Measurements from ENCODE around the gene ATP2C2. TPM values are rescaled to one million over a fixed set of nuclear protein-coding genes. Genes with fewer than 3 reads are reported as not detected.

ATP2C2 gene
- total and polyA plus RNA-seq, 2 donors (not counting 1 experiment from before 2014, with no cell fraction given), result not detected

GRCh38 chr16:84396537-84397008 lies 28.2 kb downstream of the ATP2C2 start:
- Histone ChIP-seq H3K79me2 (ENCODE audit: control insufficient read depth, insufficient read depth, low read length) (no peaks in the 10 kb centered on the region), H4K20me1 (ENCODE audit: control insufficient read depth, insufficient read depth, low read length, poor library complexity, severe bottlenecking) (no peaks in the 10 kb centered on the region), H3K27ac (ENCODE audit: low read length in 2 of 2) (no peak overlapping the region), H2AFZ (ENCODE audit: insufficient read depth, low read depth, low read length, poor library complexity, severe bottlenecking) (no peak overlapping the region), H3K4me2 (replicated peaks; ENCODE audit: low read depth, low read length, poor library complexity, severe bottlenecking) (no peak overlapping the region), H3K27me3 (replicated peaks in 1 of 4; ENCODE audit: control extremely low read depth in 1 of 4, control insufficient read depth in 3 of 4, insufficient read depth in 4 of 4, low read length in 3 of 4) (peaks cover 0 to 6% (median 1%) of the 10 kb centered on the region in 4 experiments), H3K9ac (ENCODE audit: low read length) (no peak overlapping the region), H3K4me3 (ENCODE audit: control extremely low read depth in 1 of 5, extremely low read depth in 1 of 5, insufficient read depth in 1 of 5, low read depth in 2 of 5, low read length in 4 of 5) (no peak overlapping the region), H3K4me1 (ENCODE audit: control insufficient read depth in 2 of 2, insufficient read depth in 2 of 2, low read length in 2 of 2) (no peaks in the 10 kb centered on the region), H3K36me3 (replicated peaks in 1 of 2; ENCODE audit: control extremely low read depth in 1 of 2, control insufficient read depth in 1 of 2, extremely low read depth in 1 of 2, insufficient read depth in 2 of 2, low read length in 1 of 2) (no peaks in the 10 kb centered on the region), H3K9me3 (ENCODE audit: control extremely low read depth in 1 of 3, control insufficient read depth in 2 of 3, insufficient read depth in 1 of 3, low read length in 2 of 3) (peaks cover 0 to 8% (median 0%) of the 10 kb centered on the region in 3 donors)
- Mint-ChIP-seq H3K27ac (no peak overlapping the region), H3K27me3 (peaks cover 27% of the 10 kb centered on the region), H3K9me3 (ENCODE audit: insufficient read depth) (no peaks in the 10 kb centered on the region), H3K4me1 (no peaks in the 10 kb centered on the region), H3K4me3 (no peak overlapping the region)
- ATAC-seq (ENCODE audit: low read depth) (no peak), DNase-seq (no peak)
- POLR2A ChIA-PET, result no interaction called here
- TF ChIP-seq CTCF (IDR thresholded peaks at IDR 0.05) (no peak), EZH2 (IDR thresholded peaks at IDR 0.05; ENCODE audit: borderline replicate concordance, insufficient read depth, low read depth, low read length, poor library complexity, severe bottlenecking) (no peak)
- WGBS (ENCODE audit: insufficient coverage), result 53% methylated on average over 4 of the region's 9 CpGs
- intact Hi-C loops (cut with micrococcal nuclease), result no loop called here
- CTCF ChIA-PET, result no interaction called here

- peaks cover 0 to 8% (median 0%) of the 10 kb centered on the region in 3 donors for H3K9me3 ChIP-seq (ENCODE audit: control extremely low read depth in 1 of 3, control insufficient read depth in 2 of 3, insufficient read depth in 1 of 3, low read length in 2 of 3)
- H3K4me3 Mint-ChIP-seq, result no peak overlapping the region
- no peaks in the 10 kb centered on the region for H4K20me1 ChIP-seq (ENCODE audit: control insufficient read depth, insufficient read depth, low read length, poor library complexity, severe bottlenecking)
- no peaks in the 10 kb centered on the region for H3K79me2 ChIP-seq (ENCODE audit: control insufficient read depth, insufficient read depth, low read length)
- H3K27ac Mint-ChIP-seq, result no peak overlapping the region
- no peaks in the 10 kb centered on the region for H3K36me3 ChIP-seq (replicated peaks in 1 of 2; ENCODE audit: control extremely low read depth in 1 of 2, control insufficient read depth in 1 of 2, extremely low read depth in 1 of 2, insufficient read depth in 2 of 2, low read length in 1 of 2)
- no peak for ATAC-seq (ENCODE audit: low read depth)
- H3K4me1 ChIP-seq (ENCODE audit: control insufficient read depth in 2 of 2, insufficient read depth in 2 of 2, low read length in 2 of 2), result no peaks in the 10 kb centered on the region
- no CpG with 5 or more reads among the region's 6 CpGs for WGBS (ENCODE audit: insufficient coverage)
- H3K9me3 Mint-ChIP-seq (ENCODE audit: insufficient read depth), result no peaks in the 10 kb centered on the region
- no peaks in the 10 kb centered on the region for H3K4me1 Mint-ChIP-seq
- H3K9ac ChIP-seq (ENCODE audit: low read length), result no peak overlapping the region
- no peak overlapping the region for H2AFZ ChIP-seq (ENCODE audit: insufficient read depth, low read depth, low read length, poor library complexity, severe bottlenecking)
- H3K27me3 Mint-ChIP-seq, result peaks cover 26% of the 10 kb centered on the region
- ChIA-PET POLR2A (no interaction called here), CTCF (no interaction called here)
- no peak overlapping the region for H3K4me2 ChIP-seq (replicated peaks; ENCODE audit: low read depth, low read length, poor library complexity, severe bottlenecking)
- H3K27ac ChIP-seq (ENCODE audit: low read length in 2 of 2), result no peak overlapping the region
- DNase-seq, result no peak
- peaks cover 0 to 6% (median 1%) of the 10 kb centered on the region in 4 experiments for H3K27me3 ChIP-seq (replicated peaks in 1 of 4; ENCODE audit: control extremely low read depth in 1 of 4, control insufficient read depth in 3 of 4, insufficient read depth in 4 of 4, low read length in 3 of 4)
- TF ChIP-seq CTCF (IDR thresholded peaks at IDR 0.05) (no peak), EZH2 (IDR thresholded peaks at IDR 0.05; ENCODE audit: borderline replicate concordance, insufficient read depth, low read depth, low read length, poor library complexity, severe bottlenecking) (no peak)
- no peak overlapping the region for H3K4me3 ChIP-seq (ENCODE audit: control extremely low read depth in 1 of 5, extremely low read depth in 1 of 5, insufficient read depth in 1 of 5, low read depth in 2 of 5, low read length in 4 of 5)
- intact Hi-C loops (cut with micrococcal nuclease), result no loop called here
These were observed 28.8 kb downstream of the ATP2C2 start for GRCh38 chr16:84397090-84397489.

Data from B cell (primary cell).